Ramos (cell line): ENCODE results near the gene OGFOD2.

Experiments
- in situ Hi-C: fragments of 300-500 bp; cut with MboI; formaldehyde crosslinking; loops from one replicate; pipeline ENCODE4 v1.14.3; 2022; ENCODE audit warnings: low sequenced_read_pairs; ENCODE audit not compliant: unreplicated experiment

OGFOD2 gene

GRCh38 chr12:122985338-122986257, 10.6 kb downstream of the OGFOD2 start:
- in situ Hi-C loops = no loop called here

GRCh38 chr12:122986258-122986871, 11.3 kb downstream of the OGFOD2 start:
- in situ Hi-C loops = no loop called here

GRCh38 chr12:122987086-122987951, 12.3 kb downstream of the OGFOD2 start:
- in situ Hi-C loops = no loop called here

- in situ Hi-C loops = no loop called here
These were observed 13.0 kb downstream of the OGFOD2 start for GRCh38 chr12:122988036-122988435.

- in situ Hi-C loops = no loop called here
These were observed 13.7 kb downstream of the OGFOD2 start for GRCh38 chr12:122988612-122989212.

GRCh38 chr12:122989225-122989839, 14.3 kb downstream of the OGFOD2 start:
- in situ Hi-C loops = no loop called here

GRCh38 chr12:122989874-122990419, 14.9 kb downstream of the OGFOD2 start:
- in situ Hi-C loops = no loop called here

- in situ Hi-C loops = no loop called here
These were observed 15.5 kb downstream of the OGFOD2 start for GRCh38 chr12:122990561-122990960.

- in situ Hi-C loops = no loop called here
These were observed 16.0 kb downstream of the OGFOD2 start for GRCh38 chr12:122990961-122991622.

GRCh38 chr12:122991623-122992275, 16.7 kb downstream of the OGFOD2 start:
- in situ Hi-C loops = no loop called here

GRCh38 chr12:122992386-122992785, 17.3 kb downstream of the OGFOD2 start:
- in situ Hi-C loops = no loop called here

GRCh38 chr12:122994140-122994675, 19.2 kb downstream of the OGFOD2 start:
- in situ Hi-C loops = no loop called here

- in situ Hi-C loops = no loop called here
These were observed 19.9 kb downstream of the OGFOD2 start for GRCh38 chr12:122994781-122995502.

GRCh38 chr12:122995503-122996187, 20.6 kb downstream of the OGFOD2 start:
- in situ Hi-C loops = no loop called here

GRCh38 chr12:122996188-122996601, 21.2 kb downstream of the OGFOD2 start:
- in situ Hi-C loops = no loop called here

- in situ Hi-C loops = no loop called here
These were observed 21.7 kb downstream of the OGFOD2 start for GRCh38 chr12:122996621-122997342.
